NCI-H446 treated with DMSO at 0.1 percent for 48 hours (cell line): ENCODE measurements around the gene ZC3H8.

ENCODE experiments used
- DNase-seq: peaks from one replicate; lab custom pipeline; 2025; lab: John Stamatoyannopoulos, UW

Gene ZC3H8

DNA sequence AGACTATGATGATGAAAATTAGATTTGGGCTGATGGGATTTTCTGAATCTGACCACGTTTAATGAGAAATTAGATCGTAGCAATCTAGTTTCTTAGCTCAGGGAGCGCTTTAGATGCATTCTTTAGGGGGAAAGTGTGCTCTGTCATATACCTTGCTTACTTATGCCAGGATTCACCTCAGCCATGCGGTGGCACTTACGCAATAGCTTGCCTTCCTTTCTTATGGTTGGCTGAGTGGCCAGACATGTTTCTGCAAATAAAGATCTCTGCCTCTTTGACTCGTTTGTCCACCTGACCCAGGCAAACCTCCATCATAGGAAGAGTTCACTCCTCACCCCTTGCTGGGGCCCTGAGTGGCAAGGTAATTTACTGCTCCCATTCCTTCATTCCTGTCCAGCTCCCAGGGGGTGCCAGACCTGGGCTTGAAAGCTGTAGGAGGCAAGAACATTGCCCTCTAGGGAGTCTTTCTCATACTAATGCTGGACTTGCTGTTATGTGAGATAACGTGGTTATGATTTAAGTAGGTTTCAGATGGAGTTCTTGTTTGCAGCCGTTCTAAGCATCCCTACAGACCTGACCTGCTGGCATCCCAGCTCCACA lies 59.6 kb downstream of the ZC3H8 start:
- DNase-seq: no peak

GRCh38 chr2:112194482-112194881 lies 60.4 kb downstream of the ZC3H8 start:
- no peak for DNase-seq

DNA sequence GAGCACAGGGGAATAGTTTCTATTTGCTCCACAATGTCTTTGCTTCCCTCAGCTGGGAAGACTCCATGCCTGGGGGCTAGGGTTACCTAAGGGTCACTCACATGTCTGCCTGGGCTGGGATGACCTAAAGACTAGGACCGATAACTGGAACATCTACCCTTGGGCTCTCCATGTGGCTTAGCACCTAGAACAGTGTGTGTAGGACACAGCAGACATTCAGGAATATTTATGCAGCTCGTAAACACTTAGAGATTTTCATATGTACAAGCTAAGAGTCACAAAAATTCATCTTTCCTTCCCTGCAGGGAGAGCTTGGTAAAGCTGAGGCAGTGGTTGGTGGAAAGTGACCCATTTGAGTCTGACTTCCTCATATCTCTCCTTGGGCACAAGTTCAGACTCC lies 60.8 kb downstream of the ZC3H8 start:
- no peak for DNase-seq

GRCh38 chr2:112189001-112189556 lies 65.8 kb downstream of the ZC3H8 start:
- DNase-seq: no peak

- no peak for DNase-seq
These were observed 66.8 kb downstream of the ZC3H8 start for GRCh38 chr2:112187805-112188596.

- no peak for DNase-seq
These were observed 67.7 kb downstream of the ZC3H8 start for GRCh38 chr2:112187046-112187715.

DNA sequence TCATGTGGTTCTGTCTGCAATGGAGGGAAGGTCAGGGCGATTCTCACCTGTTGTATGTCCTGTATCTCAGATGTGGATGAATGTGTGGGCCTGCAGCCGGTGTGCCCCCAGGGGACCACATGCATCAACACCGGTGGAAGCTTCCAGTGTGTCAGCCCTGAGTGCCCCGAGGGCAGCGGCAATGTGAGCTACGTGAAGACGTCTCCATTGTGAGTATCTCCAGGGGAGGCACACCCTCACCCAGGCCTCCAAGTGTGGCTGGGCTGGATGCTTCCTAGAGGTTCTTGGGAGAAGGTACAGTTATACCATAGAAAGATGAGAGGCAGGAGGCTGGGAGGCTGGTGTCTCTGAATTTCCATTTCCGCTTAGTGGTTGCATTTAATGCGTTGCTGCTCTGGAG lies 69.7 kb downstream of the ZC3H8 start:
- no peak for DNase-seq

DNA sequence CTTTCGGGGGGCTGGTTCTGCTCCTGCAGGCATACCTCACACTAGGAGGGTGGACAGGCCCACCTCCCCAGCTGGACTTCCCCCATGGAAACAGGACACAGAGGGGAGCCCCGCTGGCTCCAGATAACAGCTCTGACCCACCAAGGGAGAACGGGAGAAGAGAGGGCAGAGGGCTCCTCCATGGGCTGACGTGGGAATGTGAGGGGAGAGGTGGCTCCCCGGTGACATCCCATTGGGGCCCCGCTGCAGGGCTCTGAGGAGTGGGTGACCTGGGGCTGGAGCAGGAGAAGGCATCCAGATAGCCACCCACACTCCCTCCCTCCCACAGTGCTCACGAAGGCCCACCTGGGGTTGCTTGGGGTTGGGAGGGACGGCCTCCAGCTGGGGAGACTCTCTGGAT lies 70.7 kb downstream of the ZC3H8 start:
- DNase-seq: no peak

DNA sequence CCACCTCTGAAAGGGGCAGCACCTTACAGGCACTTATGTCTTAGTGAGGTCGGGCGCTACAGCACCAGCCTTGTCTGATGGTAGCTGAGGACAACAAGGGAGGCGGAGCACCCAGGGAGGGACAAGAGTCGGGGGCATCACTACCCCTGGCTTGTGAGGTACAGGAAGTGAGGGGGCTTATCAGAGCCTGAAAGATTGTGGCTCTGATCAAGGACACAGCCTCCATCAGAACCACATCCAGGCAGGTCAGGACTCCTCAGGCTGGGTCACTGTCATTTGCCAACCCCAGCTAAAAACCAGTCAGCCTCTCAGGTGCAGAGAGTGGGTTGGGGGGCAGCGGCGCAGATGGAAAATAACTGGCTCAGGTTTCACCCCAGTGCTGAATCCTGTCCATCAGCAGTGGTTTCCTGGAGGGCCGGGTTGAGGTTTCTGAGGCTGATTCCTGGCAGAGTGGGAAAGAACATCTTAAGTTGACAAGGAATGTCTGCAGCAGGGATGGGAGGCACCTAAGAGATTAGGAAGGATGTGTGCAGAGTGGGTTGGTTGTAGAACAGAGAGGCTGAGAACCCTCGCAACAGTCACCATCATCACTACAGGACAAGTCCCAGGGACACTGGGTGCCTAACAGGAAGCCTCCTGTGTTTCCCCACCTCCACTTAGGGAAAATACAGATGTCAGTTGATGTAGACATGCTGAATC lies 71.4 kb downstream of the ZC3H8 start:
- no peak for DNase-seq

DNA sequence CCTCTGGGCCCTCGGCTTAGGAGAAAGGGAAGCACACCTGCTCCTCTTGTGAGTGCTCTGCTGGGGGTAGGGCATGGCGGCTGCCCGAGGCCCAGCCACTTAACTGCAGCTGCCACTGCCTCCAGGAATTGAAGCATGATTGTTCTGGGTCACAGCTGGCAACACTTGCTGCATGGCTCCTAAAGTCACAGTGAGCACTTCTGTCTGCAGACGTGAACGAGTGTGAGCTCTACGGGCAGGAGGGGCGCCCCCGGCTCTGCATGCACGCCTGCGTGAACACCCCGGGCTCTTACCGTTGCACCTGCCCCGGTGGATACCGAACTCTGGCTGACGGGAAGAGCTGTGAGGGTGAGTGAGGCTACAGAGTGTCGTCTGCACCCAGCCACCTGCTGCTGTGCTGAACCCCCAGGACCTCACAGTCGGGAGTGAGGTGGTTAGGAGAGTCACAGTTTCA lies 72.2 kb downstream of the ZC3H8 start:
- DNase-seq: no peak

DNA sequence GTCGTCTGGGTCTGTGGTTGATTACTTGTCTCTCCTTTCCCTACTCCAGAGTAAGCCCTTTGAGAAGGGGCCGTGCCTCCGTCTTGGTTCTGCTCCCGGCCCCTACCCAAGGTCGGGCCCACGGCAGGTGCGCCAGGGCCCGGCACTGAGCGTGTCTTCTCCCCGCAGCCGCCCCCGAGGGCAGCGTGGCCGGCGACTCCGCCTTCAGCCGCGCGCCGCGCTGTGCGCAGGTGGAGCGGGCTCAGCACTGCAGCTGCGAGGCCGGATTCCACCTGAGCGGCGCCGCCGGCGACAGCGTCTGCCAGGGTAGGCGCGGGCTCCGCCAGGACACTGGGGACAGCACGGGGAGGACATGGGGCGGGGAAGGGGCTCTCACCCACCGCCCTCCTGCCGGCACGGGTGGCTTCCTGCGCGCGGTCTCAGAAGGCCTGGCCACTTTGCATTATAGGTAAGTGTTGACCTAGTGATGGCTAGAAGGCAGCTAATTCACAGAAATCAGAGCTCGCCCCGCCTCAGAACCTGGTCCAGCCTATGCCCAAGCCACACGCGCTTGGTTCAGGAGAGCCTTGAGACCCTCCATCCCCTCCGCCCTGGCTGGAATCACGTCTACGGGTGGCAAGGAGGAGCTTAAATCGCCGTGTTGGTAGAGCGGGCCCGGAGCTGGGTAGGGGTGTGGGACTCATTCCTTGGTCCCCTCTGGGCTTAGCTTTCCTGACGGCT lies 73.1 kb downstream of the ZC3H8 start:
- no peak for DNase-seq

- no peak for DNase-seq
These were observed 78.8 kb downstream of the ZC3H8 start for GRCh38 chr2:112175958-112176573.

GRCh38 chr2:112175333-112175732 lies 79.5 kb downstream of the ZC3H8 start:
- DNase-seq: no peak

- no peak for DNase-seq
These were observed 80.5 kb downstream of the ZC3H8 start for GRCh38 chr2:112174383-112174782.

GRCh38 chr2:112173646-112174319 lies 81.1 kb downstream of the ZC3H8 start:
- no peak for DNase-seq

DNA sequence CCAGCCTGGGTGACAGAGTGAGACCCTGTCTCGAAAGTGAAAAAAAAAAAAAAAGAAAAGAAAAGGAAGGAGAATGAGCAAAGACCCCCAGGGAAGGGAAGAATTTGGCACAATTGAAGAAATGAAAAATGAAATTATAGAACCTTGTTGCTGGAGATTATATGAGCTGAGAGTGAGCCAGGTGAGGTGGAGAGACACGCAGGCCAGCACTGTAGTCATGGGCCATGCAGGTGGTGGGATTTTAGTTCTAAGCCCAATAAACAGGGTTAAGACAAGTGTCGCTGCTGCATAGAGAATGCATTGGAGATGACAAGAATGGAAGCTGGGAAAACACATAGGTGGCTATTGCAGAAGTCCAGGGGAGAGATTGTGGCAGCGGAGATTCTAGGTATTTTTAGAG lies 84.3 kb downstream of the ZC3H8 start:
- DNase-seq: no peak

DNA sequence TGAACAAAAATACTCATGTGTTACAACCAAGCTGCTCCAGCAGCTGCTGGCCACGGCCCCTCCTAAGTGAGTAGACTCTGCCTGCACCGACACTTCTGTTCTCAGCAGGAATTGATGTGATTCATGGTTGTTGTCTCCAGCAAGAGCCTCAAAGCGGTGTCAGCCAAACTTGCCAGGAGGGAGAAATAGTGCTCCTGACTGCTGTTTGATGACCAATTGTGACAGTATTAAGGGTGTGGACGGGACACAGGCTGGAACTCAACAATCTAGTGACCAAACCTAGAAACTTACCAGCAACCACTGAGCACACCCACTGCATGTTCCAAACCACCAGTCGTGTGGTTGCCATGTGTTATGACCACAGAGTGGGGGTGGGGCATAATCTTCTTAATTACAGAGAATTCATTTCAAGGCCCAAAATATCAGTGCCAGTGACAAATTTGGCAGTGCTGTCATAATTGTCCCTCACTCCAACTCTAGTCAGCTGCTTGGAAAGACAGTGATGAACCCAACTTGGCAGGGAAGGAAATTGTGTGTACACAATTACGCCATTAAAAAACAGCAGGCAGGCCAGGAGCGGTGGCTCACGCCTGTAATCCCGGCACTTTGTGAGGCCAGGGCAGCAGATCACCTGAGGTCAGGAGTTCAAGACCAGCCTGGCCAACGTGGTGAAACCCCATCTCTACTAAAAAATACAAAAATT lies 86.3 kb downstream of the ZC3H8 start:
- peak; percentile 62 for DNase-seq

DNA sequence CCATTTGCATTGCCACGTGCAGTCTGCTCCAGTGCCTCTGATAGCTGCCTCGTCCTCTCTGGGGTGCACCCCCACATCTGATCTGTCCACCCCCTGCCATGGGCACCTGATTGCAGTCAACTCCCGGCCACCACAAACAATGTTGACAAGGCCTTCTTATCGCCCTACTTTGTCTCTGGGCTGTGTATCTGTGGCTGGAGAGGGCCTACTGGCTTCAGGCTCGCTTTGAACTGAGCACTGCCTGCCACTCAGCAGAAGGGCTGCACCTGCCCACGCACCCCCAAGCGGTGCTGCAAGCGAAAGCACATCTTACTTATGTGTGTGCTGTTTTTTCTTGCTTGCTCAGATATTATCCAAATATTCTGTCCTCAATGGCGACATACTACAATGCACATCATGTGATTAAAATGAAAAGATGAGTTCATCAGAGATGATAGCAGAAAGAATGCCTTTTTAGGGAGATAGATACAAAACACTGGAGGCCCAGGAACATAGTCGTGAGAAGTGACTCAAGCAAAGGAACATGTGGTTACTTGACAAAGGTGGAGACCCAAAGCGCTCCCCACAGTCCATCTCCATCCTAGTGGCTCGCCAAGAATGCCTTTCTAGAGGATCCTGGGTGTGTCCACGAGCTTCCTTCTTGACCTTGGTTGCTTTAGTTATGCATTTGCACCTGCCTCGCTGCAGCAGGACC lies 87.9 kb downstream of the ZC3H8 start:
- DNase-seq: no peak

- DNase-seq: no peak
These were observed 89.5 kb downstream of the ZC3H8 start for GRCh38 chr2:112165296-112165695.
